Osteoblast (primary cell): ENCODE results near the gene TRMT112. TPM values are rescaled to one million over a fixed set of nuclear protein-coding genes. Genes with fewer than 3 reads are reported as not detected.
A peak's percentile ranks its signal among the peaks of the same experiment; 100 is the strongest.

Experiments used
- DNase-seq: peaks from one replicate; pipeline ENCODE4 v3.0.0; 2011; ENCODE audit warnings: low spot score, mixed read lengths; ENCODE audit not compliant: insufficient read length; ENCODE audit errors: missing footprints
- H2AFZ ChIP-seq: 2 replicates; pipeline ENCODE4 v1.6.0; 2011; ENCODE audit warnings: mild to moderate bottlenecking, low read length
- H3K27ac ChIP-seq: 2 replicates; pipeline ENCODE4 v1.5.1; 2011; ENCODE audit warnings: mild to moderate bottlenecking, low read depth, low read length, moderate library complexity
- H3K27me3 ChIP-seq: 2 replicates; pipeline ENCODE4 v1.6.0; 2012; ENCODE audit warnings: mild to moderate bottlenecking, control low read depth, inconsistent platforms, low read length, moderate library complexity; ENCODE audit not compliant: insufficient read depth
- H3K36me3 ChIP-seq: 2 replicates; pipeline ENCODE4 v1.5.1; 2011; ENCODE audit warnings: mild to moderate bottlenecking, low read length, control low read depth, moderate library complexity; ENCODE audit not compliant: insufficient read depth
- H3K4me1 ChIP-seq: 2 replicates; pipeline ENCODE4 v1.5.1; 2011; ENCODE audit warnings: mild to moderate bottlenecking, low read length, control low read depth, moderate library complexity; ENCODE audit not compliant: insufficient read depth
- H3K4me2 ChIP-seq: 2 replicates; pipeline ENCODE4 v1.6.0; 2011; ENCODE audit warnings: mild to moderate bottlenecking, low read length; ENCODE audit not compliant: insufficient read depth
- H3K4me3 ChIP-seq: fragments of 200-600 bp; sonication (generic); 3 replicates; pipeline ENCODE4 v1.5.1; 2012; ENCODE audit warnings: mild to moderate bottlenecking, low read length, inconsistent platforms; ENCODE audit not compliant: insufficient read depth
- H3K79me2 ChIP-seq: 2 replicates; pipeline ENCODE4 v1.6.0; 2012; ENCODE audit warnings: mild to moderate bottlenecking, low read length, control low read depth, inconsistent platforms; ENCODE audit not compliant: insufficient read depth
- H3K9me3 ChIP-seq: 2 replicates; pipeline ENCODE4 v1.5.1; 2011; ENCODE audit warnings: low read depth, low read length, control low read depth
- H4K20me1 ChIP-seq: 2 replicates; pipeline ENCODE4 v1.6.0; 2012; ENCODE audit warnings: mild to moderate bottlenecking, low read length, control low read depth; ENCODE audit not compliant: insufficient read depth
- total RNA-seq: library from RNA; depleted of rRNA; stranded (reverse); fragments of >200 nt; gene quantifications from 2 replicates; pipeline ENCODE4 v1.2.3, GENCODE V29; 2012
- TF ChIP-seq, protein P1 (sequence below): IDR thresholded peaks from 2 replicates; pipeline ENCODE4 v1.5.1; 2011; ENCODE audit warnings: mild to moderate bottlenecking, low read depth, low read length, moderate library complexity; ENCODE audit errors: extremely low read depth

The TRMT112 gene
- total RNA-seq, 1 donor = 123 TPM

DNA sequence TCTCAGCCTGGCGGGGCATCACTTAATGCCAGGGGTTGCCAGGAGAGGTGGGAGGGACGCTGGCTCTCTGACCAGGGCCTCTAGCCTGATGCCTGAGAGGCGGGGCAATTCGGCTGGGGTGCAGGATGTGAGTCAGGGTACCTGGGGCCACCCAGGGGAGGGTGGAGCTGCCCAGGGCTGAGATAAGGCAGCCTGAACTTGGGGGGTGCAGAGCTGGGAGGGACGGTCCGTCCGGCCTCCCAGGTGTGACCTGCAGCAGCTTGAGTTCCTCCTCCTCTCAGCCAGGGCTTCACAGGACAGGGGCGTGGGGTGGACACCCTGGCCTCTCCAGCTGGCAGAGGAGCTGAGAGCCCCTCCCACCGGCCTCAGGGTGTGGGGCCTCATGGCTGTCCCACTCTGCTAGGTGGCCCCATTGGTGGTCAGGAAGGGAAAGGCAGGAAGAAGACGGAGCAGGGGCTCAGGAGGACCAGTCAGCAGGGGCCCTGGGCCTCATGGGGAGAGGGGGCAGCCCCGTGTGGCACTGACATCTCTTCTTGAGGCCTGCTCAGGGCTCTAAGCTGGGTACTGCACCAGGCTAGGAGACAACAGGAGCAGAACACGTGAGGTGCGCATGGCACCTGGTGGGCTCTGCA is 40.7 kb upstream of the TRMT112 start:
- Histone ChIP-seq H2AFZ (peak overlapping the region; percentile 85), H3K79me2 (peaks cover 16% of the 10 kb centered on the region), H4K20me1 (peaks cover 5% of the 10 kb centered on the region), H3K4me3 (peak overlapping the region; percentile 94), H3K9me3 (no peaks in the 10 kb centered on the region), H3K36me3 (peaks cover 15% of the 10 kb centered on the region), H3K4me1 (peaks cover 27% of the 10 kb centered on the region), H3K4me2 (peak overlapping the region; percentile 94), H3K27me3 (no peaks in the 10 kb centered on the region), H3K27ac (no peak overlapping the region)
- TF ChIP-seq, protein P1, sequence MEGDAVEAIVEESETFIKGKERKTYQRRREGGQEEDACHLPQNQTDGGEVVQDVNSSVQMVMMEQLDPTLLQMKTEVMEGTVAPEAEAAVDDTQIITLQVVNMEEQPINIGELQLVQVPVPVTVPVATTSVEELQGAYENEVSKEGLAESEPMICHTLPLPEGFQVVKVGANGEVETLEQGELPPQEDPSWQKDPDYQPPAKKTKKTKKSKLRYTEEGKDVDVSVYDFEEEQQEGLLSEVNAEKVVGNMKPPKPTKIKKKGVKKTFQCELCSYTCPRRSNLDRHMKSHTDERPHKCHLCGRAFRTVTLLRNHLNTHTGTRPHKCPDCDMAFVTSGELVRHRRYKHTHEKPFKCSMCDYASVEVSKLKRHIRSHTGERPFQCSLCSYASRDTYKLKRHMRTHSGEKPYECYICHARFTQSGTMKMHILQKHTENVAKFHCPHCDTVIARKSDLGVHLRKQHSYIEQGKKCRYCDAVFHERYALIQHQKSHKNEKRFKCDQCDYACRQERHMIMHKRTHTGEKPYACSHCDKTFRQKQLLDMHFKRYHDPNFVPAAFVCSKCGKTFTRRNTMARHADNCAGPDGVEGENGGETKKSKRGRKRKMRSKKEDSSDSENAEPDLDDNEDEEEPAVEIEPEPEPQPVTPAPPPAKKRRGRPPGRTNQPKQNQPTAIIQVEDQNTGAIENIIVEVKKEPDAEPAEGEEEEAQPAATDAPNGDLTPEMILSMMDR = no peak
- peak; percentile 91 for DNase-seq

DNA sequence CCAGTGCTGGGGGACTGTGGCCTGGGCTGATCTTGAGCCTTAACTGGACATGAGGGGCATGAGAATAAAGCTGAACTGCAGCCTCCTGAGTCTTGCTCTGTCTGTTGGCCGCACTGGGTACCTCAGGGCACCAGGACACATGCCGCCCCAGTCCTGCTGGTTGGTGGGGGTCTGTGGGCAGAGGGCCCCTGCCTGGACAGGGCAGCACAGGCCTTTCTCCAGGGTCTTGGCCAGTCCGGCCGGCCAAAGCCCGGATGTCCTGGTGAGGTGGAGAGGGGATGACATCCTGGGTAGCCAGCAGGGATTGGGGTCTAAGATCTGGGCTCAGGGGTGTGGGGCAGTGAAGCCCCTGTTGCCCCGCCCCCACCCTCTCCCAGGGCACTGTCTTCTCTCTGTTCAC is 40.1 kb upstream of the TRMT112 start:
- H4K20me1 ChIP-seq = peaks cover 5% of the 10 kb centered on the region
- TF ChIP-seq, protein P1 = no peak
- no peak overlapping the region for H3K27ac ChIP-seq
- peaks cover 27% of the 10 kb centered on the region for H3K4me1 ChIP-seq
- no peak for DNase-seq
- H3K9me3 ChIP-seq = no peaks in the 10 kb centered on the region
- no peak overlapping the region for H3K4me2 ChIP-seq
- no peaks in the 10 kb centered on the region for H3K27me3 ChIP-seq
- no peak overlapping the region for H3K4me3 ChIP-seq
- H3K79me2 ChIP-seq = peaks cover 16% of the 10 kb centered on the region
- no peak overlapping the region for H2AFZ ChIP-seq
- peaks cover 10% of the 10 kb centered on the region for H3K36me3 ChIP-seq

DNA sequence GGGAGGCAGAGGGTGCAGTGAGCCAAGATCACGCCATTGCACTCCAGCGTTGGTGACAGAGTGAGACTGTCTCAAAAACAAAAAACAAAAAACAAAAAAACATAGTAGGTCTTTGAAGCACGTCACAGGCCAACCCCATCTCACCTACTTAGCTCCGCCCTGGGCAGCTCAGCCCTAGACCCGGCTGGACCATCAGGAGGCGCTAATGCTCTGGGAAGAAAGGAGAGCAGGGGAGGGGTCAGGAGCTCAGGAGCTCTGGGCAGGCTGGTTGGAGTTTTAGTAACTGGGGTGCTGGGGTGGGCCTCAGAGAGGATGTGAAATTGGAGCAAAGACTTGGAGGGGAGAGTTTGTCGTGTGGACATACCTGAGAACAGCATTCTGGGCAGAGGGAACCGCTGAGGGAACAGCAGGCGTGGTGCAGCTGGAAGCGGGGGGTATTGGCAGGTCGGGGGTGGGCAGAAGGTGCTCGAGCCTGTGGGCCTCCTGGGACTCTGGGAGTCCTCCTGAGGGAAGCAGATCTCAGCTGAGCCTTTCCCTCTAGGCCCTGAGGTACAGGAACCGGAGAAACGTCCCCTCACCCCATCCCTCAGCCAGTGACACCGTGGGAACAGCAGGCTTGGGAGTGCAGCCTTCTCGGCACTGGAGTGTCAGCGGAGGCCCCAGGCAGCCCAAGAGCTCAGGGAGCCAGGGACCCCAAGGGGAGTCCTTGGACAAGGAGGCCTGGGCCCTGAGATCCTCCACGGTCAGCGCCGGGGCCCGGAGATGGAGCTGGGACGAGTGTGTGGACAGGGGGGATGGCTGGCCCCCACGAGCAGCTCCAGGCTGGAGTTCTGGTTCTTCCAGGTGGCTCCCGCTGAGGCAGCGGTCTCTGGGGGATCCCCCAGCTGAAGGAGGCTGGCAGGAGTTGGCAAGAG is 39.4 kb upstream of the TRMT112 start:
- peaks cover 16% of the 10 kb centered on the region for H3K79me2 ChIP-seq

More for the DNA sequence above, 39.4 kb upstream of the TRMT112 start:
- H3K27ac ChIP-seq = no peak overlapping the region
- peaks cover 4% of the 10 kb centered on the region for H3K36me3 ChIP-seq
- no peak overlapping the region for H2AFZ ChIP-seq
- H3K4me2 ChIP-seq = no peak overlapping the region
- DNase-seq = peak; percentile 95
- TF ChIP-seq, protein P1 = peak; percentile 45
- no peaks in the 10 kb centered on the region for H3K9me3 ChIP-seq
- H3K27me3 ChIP-seq = no peaks in the 10 kb centered on the region
- peaks cover 5% of the 10 kb centered on the region for H4K20me1 ChIP-seq
- H3K4me3 ChIP-seq = no peak overlapping the region
- peaks cover 27% of the 10 kb centered on the region for H3K4me1 ChIP-seq
